ENCODE results near the gene ECEL1. TPM values are rescaled to one million over a fixed set of nuclear protein-coding genes. Genes with fewer than 3 reads are reported as not detected.

ECEL1 gene
- polyA plus RNA-seq, 10 donors, result 0.29 to 1.0 (median 0.45) TPM

Other genes with a start within 250 kb of the ECEL1 start
- under 1 TPM in 5 of 10 donors, not detected in 5; 0.07 to 0.35 (median 0.28) TPM for gene ALPP, start 109.1 kb downstream of the ECEL1 start, polyA plus RNA-seq (ENCODE audit: insufficient read length in 10 of 10)
- under 1 TPM in 2 of 10 donors, not detected in 8; 0.17 to 0.30 TPM for gene ALPG, start 81.0 kb downstream of the ECEL1 start, polyA plus RNA-seq (ENCODE audit: insufficient read length in 10 of 10)
- not detected for gene ALPI, start 31.7 kb downstream of the ECEL1 start, polyA plus RNA-seq (ENCODE audit: insufficient read length in 10 of 10)
- gene PRSS56, start 32.6 kb upstream of the ECEL1 start, polyA plus RNA-seq (ENCODE audit: insufficient read length in 10 of 10), result 1 to 10 TPM in 8 of 10 donors, under 1 TPM in 2; 0.71 to 2.4 (median 1.3) TPM
- 100 to 1,000 TPM in 8 of 10 donors, 10 to 100 TPM in 2; 88.9 to 152 (median 129) TPM for gene CHRND, start 38.3 kb upstream of the ECEL1 start, polyA plus RNA-seq (ENCODE audit: insufficient read length in 10 of 10)
- gene CHRNG, start 51.9 kb upstream of the ECEL1 start, polyA plus RNA-seq (ENCODE audit: insufficient read length in 10 of 10), result 100 to 1,000 TPM in 4 of 10 donors, 10 to 100 TPM in 6; 56.7 to 133 (median 89.2) TPM
- 1 to 10 TPM; 4.3 to 8.6 (median 6.2) TPM for gene TIGD1, start 62.7 kb upstream of the ECEL1 start, polyA plus RNA-seq (ENCODE audit: insufficient read length in 10 of 10)
- gene EIF4E2, start 62.9 kb upstream of the ECEL1 start, polyA plus RNA-seq (ENCODE audit: insufficient read length in 10 of 10), result 100 to 1,000 TPM; 100 to 153 (median 113) TPM
- gene EFHD1, start 145.8 kb upstream of the ECEL1 start, polyA plus RNA-seq (ENCODE audit: insufficient read length in 10 of 10), result 10 to 100 TPM; 12.8 to 40.9 (median 25.5) TPM
- gene GIGYF2, start 209.5 kb upstream of the ECEL1 start, polyA plus RNA-seq (ENCODE audit: insufficient read length in 10 of 10), result 10 to 100 TPM; 35.3 to 44.9 (median 39.3) TPM

Measured in muscle of back (tissue), 10 donors.